ENCODE results near the gene SH3BP4.

SH3BP4 gene

GRCh38 chr2:234963773-234964615 is 12.2 kb downstream of the SH3BP4 start:
- no peaks in the 10 kb centered on the region for H3K4me1 ChIP-seq (ENCODE audit: insufficient read depth, low read length)
- no peak overlapping the region for H3K4me3 ChIP-seq (ENCODE audit: low read depth in 1 of 2, low read length in 2 of 2)
- H2AFZ ChIP-seq (ENCODE audit: low read depth, low read length) = no peak overlapping the region
- TF ChIP-seq EZH2 (IDR thresholded peaks at IDR 0.05; ENCODE audit: borderline replicate concordance, low read depth, low read length, severe bottlenecking) = no peak
- TF ChIP-seq, protein P1, sequence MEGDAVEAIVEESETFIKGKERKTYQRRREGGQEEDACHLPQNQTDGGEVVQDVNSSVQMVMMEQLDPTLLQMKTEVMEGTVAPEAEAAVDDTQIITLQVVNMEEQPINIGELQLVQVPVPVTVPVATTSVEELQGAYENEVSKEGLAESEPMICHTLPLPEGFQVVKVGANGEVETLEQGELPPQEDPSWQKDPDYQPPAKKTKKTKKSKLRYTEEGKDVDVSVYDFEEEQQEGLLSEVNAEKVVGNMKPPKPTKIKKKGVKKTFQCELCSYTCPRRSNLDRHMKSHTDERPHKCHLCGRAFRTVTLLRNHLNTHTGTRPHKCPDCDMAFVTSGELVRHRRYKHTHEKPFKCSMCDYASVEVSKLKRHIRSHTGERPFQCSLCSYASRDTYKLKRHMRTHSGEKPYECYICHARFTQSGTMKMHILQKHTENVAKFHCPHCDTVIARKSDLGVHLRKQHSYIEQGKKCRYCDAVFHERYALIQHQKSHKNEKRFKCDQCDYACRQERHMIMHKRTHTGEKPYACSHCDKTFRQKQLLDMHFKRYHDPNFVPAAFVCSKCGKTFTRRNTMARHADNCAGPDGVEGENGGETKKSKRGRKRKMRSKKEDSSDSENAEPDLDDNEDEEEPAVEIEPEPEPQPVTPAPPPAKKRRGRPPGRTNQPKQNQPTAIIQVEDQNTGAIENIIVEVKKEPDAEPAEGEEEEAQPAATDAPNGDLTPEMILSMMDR (IDR thresholded peaks at IDR 0.05; ENCODE audit: borderline replicate concordance, extremely low read depth, low read length, poor library complexity, severe bottlenecking) = no peak
- H3K9ac ChIP-seq (ENCODE audit: low read depth, low read length) = no peak overlapping the region
- H4K20me1 ChIP-seq (ENCODE audit: insufficient read depth, low read length) = no peaks in the 10 kb centered on the region
- H3K4me2 ChIP-seq (ENCODE audit: insufficient read depth, low read length) = no peak overlapping the region
- DNase-seq (no peak), ATAC-seq (ENCODE audit: insufficient read depth, low read depth) (no peak)
- no peaks in the 10 kb centered on the region for H3K9me3 ChIP-seq (ENCODE audit: insufficient read depth, low read length, severe bottlenecking)
- no peak overlapping the region for H3K27ac ChIP-seq (ENCODE audit: low read length)
- no peaks in the 10 kb centered on the region for H3K36me3 ChIP-seq (ENCODE audit: insufficient read depth, low read length)
- no peaks in the 10 kb centered on the region for H3K79me2 ChIP-seq (ENCODE audit: insufficient read depth, low read length)
- peaks cover 9% of the 10 kb centered on the region for H3K27me3 ChIP-seq (ENCODE audit: insufficient read depth, low read length, poor library complexity)

DNA sequence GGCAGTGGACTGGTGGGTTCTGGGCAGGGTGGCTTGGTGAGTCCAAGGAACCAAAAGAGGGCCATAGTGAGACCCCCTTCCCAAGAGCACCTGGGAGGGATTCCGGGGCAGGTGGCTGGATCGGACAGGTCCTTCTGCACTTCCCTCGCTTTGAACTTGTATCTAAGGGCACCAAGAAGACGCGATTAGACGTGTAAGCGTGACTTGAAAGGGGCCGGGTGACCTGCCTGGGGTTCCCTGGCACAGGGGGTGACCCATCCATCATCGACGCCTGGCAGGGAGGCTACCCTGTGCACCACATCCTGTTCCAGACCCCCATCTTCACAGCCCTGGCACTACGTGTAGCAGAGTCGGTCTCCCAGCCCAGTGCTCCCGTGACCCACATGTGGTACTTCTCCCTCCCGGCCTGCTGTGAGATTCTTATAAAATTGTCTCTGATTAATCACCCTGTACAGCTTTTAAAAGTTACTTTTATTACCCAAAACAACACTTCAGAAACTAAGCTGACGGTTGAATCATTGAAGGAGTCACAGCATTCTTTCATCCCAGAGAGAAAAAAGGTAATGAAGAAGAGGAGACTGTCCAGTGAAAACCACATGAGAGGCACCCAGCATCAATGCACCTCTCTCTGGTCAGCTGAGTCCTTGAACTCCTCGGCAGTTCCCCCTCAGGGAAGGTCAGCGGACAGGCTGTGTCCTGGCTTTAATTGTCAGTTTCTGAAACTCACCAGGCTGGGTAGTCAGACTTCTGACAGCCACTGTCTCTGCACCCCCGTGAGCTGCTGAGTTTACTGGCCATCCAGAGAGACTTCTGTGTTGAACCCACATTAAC is 13.0 kb downstream of the SH3BP4 start:
- Histone ChIP-seq H3K4me2 (ENCODE audit: insufficient read depth, low read length) (no peak overlapping the region), H3K9me3 (ENCODE audit: insufficient read depth, low read length, severe bottlenecking) (no peaks in the 10 kb centered on the region), H3K4me3 (ENCODE audit: low read depth in 1 of 2, low read length in 2 of 2) (no peak overlapping the region), H2AFZ (ENCODE audit: low read depth, low read length) (no peak overlapping the region), H3K36me3 (ENCODE audit: insufficient read depth, low read length) (no peaks in the 10 kb centered on the region), H3K9ac (ENCODE audit: low read depth, low read length) (no peak overlapping the region), H3K4me1 (ENCODE audit: insufficient read depth, low read length) (no peaks in the 10 kb centered on the region), H3K79me2 (ENCODE audit: insufficient read depth, low read length) (no peaks in the 10 kb centered on the region), H3K27me3 (ENCODE audit: insufficient read depth, low read length, poor library complexity) (peaks cover 6% of the 10 kb centered on the region), H3K27ac (ENCODE audit: low read length) (no peak overlapping the region), H4K20me1 (ENCODE audit: insufficient read depth, low read length) (no peaks in the 10 kb centered on the region)
- ATAC-seq (ENCODE audit: insufficient read depth, low read depth) = no peak
- DNase-seq = no peak
- TF ChIP-seq, protein P1 (IDR thresholded peaks at IDR 0.05; ENCODE audit: borderline replicate concordance, extremely low read depth, low read length, poor library complexity, severe bottlenecking) = no peak

- Histone ChIP-seq H3K4me1 (ENCODE audit: insufficient read depth, low read length) (no peaks in the 10 kb centered on the region), H3K36me3 (ENCODE audit: insufficient read depth, low read length) (no peaks in the 10 kb centered on the region), H3K27me3 (ENCODE audit: insufficient read depth, low read length, poor library complexity) (peaks cover 11% of the 10 kb centered on the region), H3K9me3 (ENCODE audit: insufficient read depth, low read length, severe bottlenecking) (no peaks in the 10 kb centered on the region), H3K4me2 (ENCODE audit: insufficient read depth, low read length) (no peak overlapping the region), H2AFZ (ENCODE audit: low read depth, low read length) (no peak overlapping the region), H4K20me1 (ENCODE audit: insufficient read depth, low read length) (no peaks in the 10 kb centered on the region), H3K4me3 (ENCODE audit: low read depth in 1 of 2, low read length in 2 of 2) (no peak overlapping the region), H3K9ac (ENCODE audit: low read depth, low read length) (no peak overlapping the region), H3K27ac (ENCODE audit: low read length) (no peak overlapping the region), H3K79me2 (ENCODE audit: insufficient read depth, low read length) (no peaks in the 10 kb centered on the region)
- TF ChIP-seq EZH2 (IDR thresholded peaks at IDR 0.05; ENCODE audit: borderline replicate concordance, low read depth, low read length, severe bottlenecking) = no peak
- ATAC-seq (ENCODE audit: insufficient read depth, low read depth) (no peak), DNase-seq (no peak)
These were observed 14.5 kb downstream of the SH3BP4 start for GRCh38 chr2:234966340-234966739.

Measured in DND-41 (cell line).